OCI-LY3 (cell line): ENCODE results near the gene DNMT3L.

Experiments
- H2AFZ ChIP-seq: fragments of 200-600, 300-600 bp; shearing (Covaris generic); 2 replicates; pipeline ENCODE4 v1.6.0; 2014; ENCODE audit warnings: antibody characterized with exemption, low read depth, low read length
- H3K27ac ChIP-seq: fragments of 200-600, 300-600 bp; sonication (generic); 2 replicates; pipeline ENCODE4 v1.5.1; 2014; ENCODE audit warnings: mild to moderate bottlenecking, low read length, moderate library complexity, mixed read lengths
- H3K27me3 ChIP-seq: fragments of 200-600, 300-600 bp; sonication (generic); 2 replicates; pipeline ENCODE4 v1.6.1; 2014; ENCODE audit warnings: low read depth, low read length, mixed read lengths
- H3K36me3 ChIP-seq: fragments of 200-600, 300-600 bp; sonication (generic); replicated peaks from 2 replicates; pipeline ENCODE3; 2014; ENCODE audit warnings: low read depth, low read length, mixed read lengths
- H3K4me1 ChIP-seq: fragments of 300-600, 200-600 bp; sonication (generic); 2 replicates; pipeline ENCODE4 v1.6.1; 2014; ENCODE audit warnings: low read length, mixed read lengths
- H3K4me2 ChIP-seq: fragments of 200-600, 300-600 bp; sonication (generic); 2 replicates; pipeline ENCODE4 v1.6.1; 2014; ENCODE audit warnings: low read length, mixed read lengths
- H3K4me3 ChIP-seq: fragments of 300-600, 200-600 bp; sonication (generic); 2 replicates; pipeline ENCODE4 v1.5.1; 2014; ENCODE audit warnings: antibody characterized with exemption, mild to moderate bottlenecking, low read length, moderate library complexity
- H3K79me2 ChIP-seq: fragments of 300-600, 200-600 bp; shearing (Covaris generic); 2 replicates; pipeline ENCODE4 v1.6.1; 2014; ENCODE audit warnings: mild to moderate bottlenecking, low read length, mixed read lengths
- H3K9ac ChIP-seq: fragments of 300-600, 200-600 bp; shearing (Covaris generic); 2 replicates; pipeline ENCODE4 v1.6.0; 2014; ENCODE audit warnings: mild to moderate bottlenecking, low read length, moderate library complexity
- H3K9me3 ChIP-seq: fragments of 200-600, 300-600 bp; shearing (Covaris generic); 2 replicates; pipeline ENCODE4 v1.6.1; 2014; ENCODE audit warnings: low read length, mixed read lengths; ENCODE audit not compliant: insufficient read depth
- H4K20me1 ChIP-seq: fragments of 200-600, 300-600 bp; sonication (generic); 2 replicates; pipeline ENCODE4 v1.6.1; 2016; ENCODE audit warnings: low read length, mixed read lengths; ENCODE audit not compliant: insufficient read depth
- CTCF ChIP-seq: fragments of 200-600, 300-600 bp; sonication (generic); IDR thresholded peaks from 2 replicates; pipeline ENCODE4 v1.5.1; 2014; ENCODE audit warnings: antibody characterized with exemption, low read length, low read depth
- EZH2phosphoT487 ChIP-seq: fragments of 200-600 bp; shearing (Covaris generic); IDR thresholded peaks from 2 replicates; pipeline ENCODE4 v1.6.1; 2018; ENCODE audit warnings: antibody characterized with exemption, mixed run types, low read depth

Gene DNMT3L

DNA sequence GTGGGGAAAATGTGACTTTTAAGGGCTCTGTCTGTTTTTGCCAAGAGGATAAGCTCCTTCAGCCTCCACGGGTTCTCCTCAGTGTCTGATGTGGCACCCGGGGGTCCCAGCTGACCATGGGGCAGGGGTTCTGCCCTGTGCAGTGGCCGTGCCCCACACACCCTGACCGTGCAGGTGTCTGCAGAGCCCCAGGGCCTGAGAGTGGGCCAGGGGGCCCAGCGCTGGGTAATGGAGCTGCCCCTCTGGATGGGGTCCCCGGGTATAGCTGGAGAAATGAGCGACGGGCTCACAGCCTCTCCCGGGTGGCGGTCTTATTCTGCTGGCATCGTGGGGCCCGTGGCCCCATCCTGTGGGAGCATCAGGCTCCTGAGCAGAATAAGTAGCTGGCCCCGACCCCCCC is 35.2 kb upstream of the DNMT3L start:
- Histone ChIP-seq H3K27me3 (no peaks in the 10 kb centered on the region), H3K4me3 (no peak overlapping the region), H3K9me3 (no peaks in the 10 kb centered on the region), H4K20me1 (peaks cover 14% of the 10 kb centered on the region), H3K4me1 (peaks cover 68% of the 10 kb centered on the region), H3K36me3 (peaks cover 4% of the 10 kb centered on the region), H3K4me2 (peak overlapping the region; percentile 30; the same call in 1 of the 2 replicates), H3K79me2 (peaks cover 18% of the 10 kb centered on the region), H2AFZ (no peak overlapping the region), H3K9ac (peak overlapping the region; percentile 54; the same call in 1 of the 2 replicates), H3K27ac (peak overlapping the region; percentile 62)
- TF ChIP-seq CTCF (no peak), EZH2phosphoT487 (no peak)

DNA sequence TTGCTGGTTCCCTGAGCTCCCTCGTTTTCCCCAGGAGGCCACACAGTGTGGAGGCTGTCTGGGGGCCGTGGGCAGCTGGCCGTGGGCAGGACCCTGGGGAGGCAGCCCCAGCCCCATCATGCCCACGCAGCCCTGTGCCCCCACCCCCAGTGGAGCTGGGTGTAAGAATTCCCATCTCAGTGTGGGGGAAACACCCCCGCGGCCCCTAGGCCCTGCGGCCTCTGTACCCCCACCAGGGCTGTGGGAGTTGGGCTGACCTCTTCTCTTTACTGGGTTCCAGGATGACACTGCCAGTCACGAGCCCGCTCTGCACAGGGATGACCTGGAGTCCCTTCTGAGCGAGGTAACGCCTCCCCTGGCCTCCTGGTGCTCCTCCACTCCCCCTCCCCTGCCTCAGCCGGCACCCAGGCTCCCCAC is 34.4 kb upstream of the DNMT3L start:
- no peak for TF ChIP-seq CTCF
- TF ChIP-seq EZH2phosphoT487, result no peak
- H3K9ac ChIP-seq, result peak overlapping the region; percentile 54; the same call in 1 of the 2 replicates

GRCh38 chr21:44295646-44296045 is 33.9 kb upstream of the DNMT3L start:
- H4K20me1 ChIP-seq, result peaks cover 1% of the 10 kb centered on the region
- H3K9me3 ChIP-seq, result no peaks in the 10 kb centered on the region
- peaks cover 69% of the 10 kb centered on the region for H3K4me1 ChIP-seq
- peak overlapping the region; percentile 32; the same call in 1 of the 2 replicates for H3K4me3 ChIP-seq
- TF ChIP-seq EZH2phosphoT487, result no peak
- no peak for TF ChIP-seq CTCF
- H3K36me3 ChIP-seq, result no peaks in the 10 kb centered on the region
- H3K4me2 ChIP-seq, result peak overlapping the region; percentile 55
- no peaks in the 10 kb centered on the region for H3K27me3 ChIP-seq
- H3K79me2 ChIP-seq, result peaks cover 5% of the 10 kb centered on the region
- H3K9ac ChIP-seq, result peak overlapping the region; percentile 54; the same call in 1 of the 2 replicates
- H3K27ac ChIP-seq, result peak overlapping the region; percentile 62
- no peak overlapping the region for H2AFZ ChIP-seq

More for the DNA sequence above, 34.4 kb upstream of the DNMT3L start:
- peak overlapping the region; percentile 55 for H3K4me2 ChIP-seq
- H3K4me3 ChIP-seq, result peak overlapping the region; percentile 32; the same call in 1 of the 2 replicates
- H3K27ac ChIP-seq, result peak overlapping the region; percentile 62
- H3K79me2 ChIP-seq, result peaks cover 10% of the 10 kb centered on the region
- H4K20me1 ChIP-seq, result peaks cover 6% of the 10 kb centered on the region
- no peaks in the 10 kb centered on the region for H3K9me3 ChIP-seq
- peaks cover 3% of the 10 kb centered on the region for H3K36me3 ChIP-seq
- no peak overlapping the region for H2AFZ ChIP-seq
- H3K27me3 ChIP-seq, result no peaks in the 10 kb centered on the region
- H3K4me1 ChIP-seq, result peaks cover 68% of the 10 kb centered on the region

DNA sequence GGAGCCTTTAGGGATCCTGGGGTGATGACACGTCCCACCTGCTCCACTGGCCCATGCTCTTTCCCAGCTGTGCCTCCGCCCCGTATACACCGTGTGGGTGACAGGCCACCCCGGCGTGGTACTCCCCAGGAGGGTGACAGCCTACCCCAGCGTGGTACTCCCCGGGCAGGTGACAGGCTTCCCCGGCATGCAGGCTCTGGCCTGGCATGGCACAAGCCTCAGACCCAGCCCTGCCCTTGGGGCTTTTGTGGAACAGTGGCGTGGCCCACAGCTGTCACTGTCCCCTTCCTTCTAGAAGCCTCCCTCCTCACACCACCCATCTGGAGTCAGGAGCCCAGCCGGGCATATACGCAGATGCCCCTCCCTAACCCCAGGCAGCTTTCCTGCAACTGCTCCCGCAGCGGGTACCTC is 33.5 kb upstream of the DNMT3L start:
- no peak overlapping the region for H2AFZ ChIP-seq
- H4K20me1 ChIP-seq, result no peaks in the 10 kb centered on the region
- H3K4me3 ChIP-seq, result peak overlapping the region; percentile 32; the same call in 1 of the 2 replicates
- H3K79me2 ChIP-seq, result peaks cover under 1% of the 10 kb centered on the region; the same call in 1 of the 2 replicates
- H3K27ac ChIP-seq, result peak overlapping the region; percentile 62
- H3K9ac ChIP-seq, result peak overlapping the region; percentile 54; the same call in 1 of the 2 replicates
- H3K9me3 ChIP-seq, result no peaks in the 10 kb centered on the region
- H3K36me3 ChIP-seq, result no peaks in the 10 kb centered on the region
- peaks cover 71% of the 10 kb centered on the region for H3K4me1 ChIP-seq
- H3K4me2 ChIP-seq, result peak overlapping the region; percentile 55
- TF ChIP-seq EZH2phosphoT487 (no peak), CTCF (no peak)
- H3K27me3 ChIP-seq, result no peaks in the 10 kb centered on the region
